Peyer's patch (tissue), 4 donors: ENCODE data around the gene ANTXR1. TPM values are rescaled to one million over a fixed set of nuclear protein-coding genes. Genes with fewer than 3 reads are reported as not detected.

Experiments
- DNase-seq, 3 donors: peaks; one replicate each; pipeline ENCODE4 v3.0.0-alpha.2; 2017 to 2019
- H3K27ac ChIP-seq, 4 donors: fragments of 200-600 bp; sonication (generic); one replicate each; pipeline ENCODE4 v1.5.1; 2016 to 2019
- H3K27me3 ChIP-seq, 2 donors: fragments of 200-600 bp; sonication (generic); one replicate each; pipeline ENCODE4 v1.5.1; 2019
- H3K36me3 ChIP-seq, 3 donors: fragments of 200-600 bp; sonication (generic); one replicate each; pipeline ENCODE4 v1.5.1; 2016 to 2019
- H3K4me1 ChIP-seq, 4 donors: fragments of 200-600 bp; sonication (generic); one replicate each; pipeline ENCODE4 v1.5.1; 2016 to 2019
- H3K4me3 ChIP-seq, 4 donors: fragments of 200-600 bp; sonication (generic); 1 replicate in 3 of 4; 2 replicates in 1 of 4; pipeline ENCODE4 v1.5.1; 2016 to 2019; ENCODE audit warnings: mild to moderate bottlenecking in 1 of 4
- H3K9me3 ChIP-seq, 4 donors: fragments of 200-600 bp; sonication (generic); one replicate each; pipeline ENCODE4 v1.5.1; 2016 to 2019; ENCODE audit warnings: mild to moderate bottlenecking in 1 of 4
- POLR2A ChIP-seq, 2 donors: fragments of 450-650 bp; IDR thresholded peaks; one replicate each; pipeline ENCODE4 v1.5.1; 2017; ENCODE audit warnings: antibody characterized with exemption in 2 of 2, mild to moderate bottlenecking in 2 of 2, moderate library complexity in 2 of 2
- total RNA-seq, 4 donors: library from RNA; depleted of rRNA; stranded (reverse); fragments of >200 nt; gene quantifications; one replicate each; pipeline ENCODE4 v1.1.0, GENCODE V29; 2016
- TF ChIP-seq, protein P1 (sequence below), 6 experiments: fragments of 450-650 bp in 4 of 6; fragments of 200-600 bp in 2 of 6; sonication (generic) in 1 of 6; IDR thresholded peaks; one replicate each; pipeline ENCODE4 v1.5.1; 2017 to 2019; ENCODE audit warnings: antibody characterized with exemption in 6 of 6, mild to moderate bottlenecking in 3 of 6, moderate library complexity in 1 of 6

Gene ANTXR1
- total RNA-seq, 4 donors from 2014 or later: 5.4 to 39.6 (median 25.0) TPM

DNA sequence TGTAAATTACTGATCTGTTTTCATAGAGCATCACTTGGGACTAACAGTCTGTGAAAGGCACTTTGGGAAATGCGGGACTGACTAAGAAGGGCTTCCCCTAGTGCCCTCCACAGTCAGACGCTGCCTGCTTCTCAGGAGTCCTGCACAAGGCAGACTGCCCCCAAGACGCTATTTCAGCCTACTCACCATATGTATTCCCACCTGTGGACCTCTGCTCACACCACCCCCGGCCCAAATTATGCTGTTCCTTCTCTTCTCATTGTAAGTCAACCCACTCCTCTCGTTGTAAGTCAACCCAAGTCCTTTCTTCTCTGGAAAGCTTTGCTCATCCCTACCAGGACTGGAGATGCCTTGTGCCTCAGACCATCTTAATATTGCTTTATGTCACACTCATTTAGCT, 198.7 kb downstream of the ANTXR1 start:
- no peaks in the 10 kb centered on the region for H3K9me3 ChIP-seq
- no peaks in the 10 kb centered on the region for H3K36me3 ChIP-seq
- no peak overlapping the region for H3K27ac ChIP-seq
- no peaks in the 10 kb centered on the region for H3K4me1 ChIP-seq
- no peak for TF ChIP-seq POLR2A (IDR thresholded peaks at IDR 0.05)
- TF ChIP-seq, protein P1, sequence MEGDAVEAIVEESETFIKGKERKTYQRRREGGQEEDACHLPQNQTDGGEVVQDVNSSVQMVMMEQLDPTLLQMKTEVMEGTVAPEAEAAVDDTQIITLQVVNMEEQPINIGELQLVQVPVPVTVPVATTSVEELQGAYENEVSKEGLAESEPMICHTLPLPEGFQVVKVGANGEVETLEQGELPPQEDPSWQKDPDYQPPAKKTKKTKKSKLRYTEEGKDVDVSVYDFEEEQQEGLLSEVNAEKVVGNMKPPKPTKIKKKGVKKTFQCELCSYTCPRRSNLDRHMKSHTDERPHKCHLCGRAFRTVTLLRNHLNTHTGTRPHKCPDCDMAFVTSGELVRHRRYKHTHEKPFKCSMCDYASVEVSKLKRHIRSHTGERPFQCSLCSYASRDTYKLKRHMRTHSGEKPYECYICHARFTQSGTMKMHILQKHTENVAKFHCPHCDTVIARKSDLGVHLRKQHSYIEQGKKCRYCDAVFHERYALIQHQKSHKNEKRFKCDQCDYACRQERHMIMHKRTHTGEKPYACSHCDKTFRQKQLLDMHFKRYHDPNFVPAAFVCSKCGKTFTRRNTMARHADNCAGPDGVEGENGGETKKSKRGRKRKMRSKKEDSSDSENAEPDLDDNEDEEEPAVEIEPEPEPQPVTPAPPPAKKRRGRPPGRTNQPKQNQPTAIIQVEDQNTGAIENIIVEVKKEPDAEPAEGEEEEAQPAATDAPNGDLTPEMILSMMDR (IDR thresholded peaks at IDR 0.05): no peak
- no peak for DNase-seq
- no peak overlapping the region for H3K4me3 ChIP-seq
- H3K27me3 ChIP-seq: no peaks in the 10 kb centered on the region

DNA sequence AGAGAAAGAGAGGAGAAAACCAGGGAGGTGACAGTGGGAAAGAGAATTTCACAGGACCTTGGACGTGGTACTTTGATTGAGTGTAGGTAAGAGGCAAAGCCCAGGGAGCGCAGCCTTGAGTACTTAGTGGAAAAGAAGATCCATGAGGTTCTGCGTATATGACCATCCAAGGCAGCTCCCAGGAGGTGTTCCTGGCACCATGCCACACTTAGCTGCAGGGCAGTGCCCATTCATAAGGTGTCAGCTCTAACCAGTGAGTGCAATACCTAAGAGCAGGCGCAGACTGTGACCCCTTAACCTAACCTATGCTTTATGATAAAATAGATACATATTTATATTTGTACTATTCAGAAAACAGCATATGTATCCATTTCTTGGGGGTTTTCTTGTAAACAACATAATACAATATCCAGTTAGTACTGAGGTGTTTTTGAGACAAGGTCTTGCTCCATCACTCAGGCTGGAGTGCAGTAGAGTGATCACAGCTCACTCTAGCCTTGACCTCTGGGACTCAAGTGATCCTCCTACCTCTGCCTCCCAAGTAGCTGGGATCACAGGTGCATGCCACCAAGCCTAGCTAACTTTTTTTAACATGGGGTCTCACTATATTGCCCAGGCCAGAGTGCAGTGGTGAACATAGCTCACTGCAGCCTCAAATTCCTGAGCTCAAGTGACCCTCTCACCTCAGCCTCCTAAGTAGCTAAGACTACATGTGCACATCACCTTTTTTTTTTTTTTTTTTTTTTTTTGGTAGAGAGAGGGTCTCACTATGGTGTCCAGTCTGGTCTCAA, 199.5 kb downstream of the ANTXR1 start:
- H3K9me3 ChIP-seq: no peaks in the 10 kb centered on the region
- no peaks in the 10 kb centered on the region for H3K27me3 ChIP-seq
- no peak overlapping the region for H3K4me3 ChIP-seq
- H3K36me3 ChIP-seq: no peaks in the 10 kb centered on the region
- no peak for TF ChIP-seq POLR2A (IDR thresholded peaks at IDR 0.05)
- TF ChIP-seq, protein P1 (IDR thresholded peaks at IDR 0.05): no peak
- no peak for DNase-seq
- H3K27ac ChIP-seq: no peak overlapping the region
- H3K4me1 ChIP-seq: no peaks in the 10 kb centered on the region

DNA sequence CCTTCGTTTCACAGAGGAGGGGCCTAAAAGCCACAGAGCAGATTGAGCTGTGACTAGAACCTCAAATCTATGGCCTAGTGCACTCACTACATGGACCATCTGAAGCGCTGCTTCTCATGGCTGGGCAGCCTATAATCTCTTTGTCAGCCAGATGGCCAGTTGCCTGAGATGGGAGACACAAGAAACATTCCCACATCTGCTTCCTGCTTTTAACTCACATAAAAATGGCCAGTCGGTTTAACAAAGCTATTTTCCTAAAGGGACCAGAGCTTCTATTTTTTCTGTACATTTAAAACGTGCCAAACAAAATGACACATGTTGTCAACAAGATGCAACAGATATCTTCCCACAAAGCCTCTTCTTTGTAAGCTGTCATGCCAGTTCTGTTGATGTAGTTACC, 200.2 kb downstream of the ANTXR1 start:
- Histone ChIP-seq H3K9me3 (no peaks in the 10 kb centered on the region), H3K27me3 (no peaks in the 10 kb centered on the region), H3K4me3 (no peak overlapping the region), H3K27ac (no peak overlapping the region), H3K36me3 (no peaks in the 10 kb centered on the region), H3K4me1 (no peaks in the 10 kb centered on the region)
- no peak for DNase-seq
- TF ChIP-seq, protein P1 (IDR thresholded peaks at IDR 0.05): no peak

DNA sequence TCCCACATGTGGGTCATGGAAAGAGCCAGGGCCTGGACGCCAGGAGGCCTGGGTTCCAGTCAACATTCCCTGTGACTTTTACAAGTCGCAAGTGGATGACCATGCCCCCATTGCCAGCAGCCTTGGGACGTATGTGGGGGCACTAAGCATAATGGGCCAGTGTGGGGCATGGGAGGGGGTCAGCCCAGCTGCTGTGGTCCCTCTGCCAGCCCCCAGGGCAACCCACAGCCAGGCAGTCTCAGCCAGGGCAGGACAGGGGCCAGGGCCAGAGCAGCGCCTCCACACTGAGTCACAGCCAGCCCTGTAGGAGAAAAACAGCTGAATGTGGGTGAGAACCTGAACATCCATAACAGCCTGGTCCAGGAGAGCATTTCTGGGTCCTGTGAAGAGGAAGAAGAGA, 200.8 kb downstream of the ANTXR1 start:
- TF ChIP-seq, protein P1 (IDR thresholded peaks at IDR 0.05): no peak
- TF ChIP-seq POLR2A (IDR thresholded peaks at IDR 0.05): no peak
- Histone ChIP-seq H3K36me3 (no peaks in the 10 kb centered on the region), H3K4me3 (no peak overlapping the region), H3K4me1 (no peaks in the 10 kb centered on the region), H3K27ac (peak overlapping the region in 1 of 4 donors; percentile 57), H3K9me3 (no peaks in the 10 kb centered on the region), H3K27me3 (no peaks in the 10 kb centered on the region)
- no peak for DNase-seq

DNA sequence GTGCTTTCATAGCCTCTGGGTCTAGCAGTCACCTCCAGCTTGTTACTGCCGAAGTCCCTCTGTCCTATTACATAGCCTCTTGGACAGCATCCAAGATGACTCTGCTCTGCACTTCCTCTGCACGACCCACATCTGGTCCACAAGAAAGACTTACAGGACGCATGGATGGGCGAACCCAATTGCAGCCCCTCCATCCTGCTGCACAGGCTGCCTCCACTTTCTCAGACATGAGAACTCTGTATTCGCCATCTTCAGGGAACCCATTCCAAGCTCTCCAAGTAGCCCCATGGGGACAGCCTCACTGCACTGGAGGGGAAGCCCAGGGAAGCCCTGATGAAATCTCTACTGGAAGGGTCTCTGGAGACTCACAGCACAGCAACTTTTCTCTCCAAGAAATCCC, 201.9 kb downstream of the ANTXR1 start:
- Histone ChIP-seq H3K9me3 (no peaks in the 10 kb centered on the region), H3K4me3 (no peak overlapping the region), H3K36me3 (no peaks in the 10 kb centered on the region), H3K27me3 (no peaks in the 10 kb centered on the region), H3K4me1 (no peaks in the 10 kb centered on the region), H3K27ac (no peak overlapping the region)
- TF ChIP-seq POLR2A (IDR thresholded peaks at IDR 0.05): no peak
- TF ChIP-seq, protein P1 (IDR thresholded peaks at IDR 0.05): no peak
- no peak for DNase-seq
